PFSK-1 (cell line): ENCODE measurements around the gene SKI.

Source experiments
- POLR2AphosphoS5 ChIP-seq: IDR thresholded peaks from 2 replicates; pipeline ENCODE4 v1.6.1; 2012; ENCODE audit warnings: low read depth, mild to moderate bottlenecking, control low read depth, low read length, moderate library complexity
- REST ChIP-seq, 2 experiments: IDR thresholded peaks; 2 replicates each; pipeline versions ENCODE4 v1.6.1 to v1.8.0; 2011 to 2012; ENCODE audit warnings: low read depth in 2 of 2, low read length in 2 of 2, control low read depth in 1 of 2, inconsistent platforms in 1 of 2, mild to moderate bottlenecking in 1 of 2, moderate library complexity in 1 of 2; ENCODE audit not compliant: insufficient read depth in 1 of 2
- SIN3A ChIP-seq: IDR thresholded peaks from 2 replicates; pipeline ENCODE4 v1.6.1; 2012; ENCODE audit warnings: mild to moderate bottlenecking, low read length, moderate library complexity, borderline replicate concordance; ENCODE audit not compliant: insufficient read depth
- TAF1 ChIP-seq: IDR thresholded peaks from 2 replicates; pipeline ENCODE4 v1.6.1; 2012; ENCODE audit warnings: low read length, control low read depth, borderline replicate concordance; ENCODE audit not compliant: insufficient read depth

- TF ChIP-seq REST (IDR thresholded peaks at IDR 0.05; ENCODE audit: insufficient read depth in 1 of 2, low read depth in 2 of 2, low read length in 2 of 2): no peak
- TF ChIP-seq TAF1: no peak
- TF ChIP-seq POLR2AphosphoS5: no peak
- 0 out of 2 replicates have a peak, but pooled peaks have one; percentile 4 for TF ChIP-seq SIN3A
Observed at GRCh38 chr1:2229037-2229864, 1.1 kb downstream of the SKI start.
